ENCODE data around the gene LARP4B. TPM values are rescaled to one million over a fixed set of nuclear protein-coding genes. Genes with fewer than 3 reads are reported as not detected.
A peak's percentile ranks its signal among the peaks of the same experiment; 100 is the strongest.

The LARP4B gene
- 52.3 and 59.6 TPM in 2 replicates for total RNA-seq (2014; rRNA removed; shearing (Covaris generic))
- polyA plus RNA-seq (2016; fragmentation: Nextera tagmentation; extraction: Ambion mirVana), result 14.6 and 18.3 TPM in 2 replicates
- long read RNA-seq, partial matches to known transcripts, result 0 of 7 reads
- long read RNA-seq, other reads (novel, unspliced or antisense), result 7 of 7 reads

DNA sequence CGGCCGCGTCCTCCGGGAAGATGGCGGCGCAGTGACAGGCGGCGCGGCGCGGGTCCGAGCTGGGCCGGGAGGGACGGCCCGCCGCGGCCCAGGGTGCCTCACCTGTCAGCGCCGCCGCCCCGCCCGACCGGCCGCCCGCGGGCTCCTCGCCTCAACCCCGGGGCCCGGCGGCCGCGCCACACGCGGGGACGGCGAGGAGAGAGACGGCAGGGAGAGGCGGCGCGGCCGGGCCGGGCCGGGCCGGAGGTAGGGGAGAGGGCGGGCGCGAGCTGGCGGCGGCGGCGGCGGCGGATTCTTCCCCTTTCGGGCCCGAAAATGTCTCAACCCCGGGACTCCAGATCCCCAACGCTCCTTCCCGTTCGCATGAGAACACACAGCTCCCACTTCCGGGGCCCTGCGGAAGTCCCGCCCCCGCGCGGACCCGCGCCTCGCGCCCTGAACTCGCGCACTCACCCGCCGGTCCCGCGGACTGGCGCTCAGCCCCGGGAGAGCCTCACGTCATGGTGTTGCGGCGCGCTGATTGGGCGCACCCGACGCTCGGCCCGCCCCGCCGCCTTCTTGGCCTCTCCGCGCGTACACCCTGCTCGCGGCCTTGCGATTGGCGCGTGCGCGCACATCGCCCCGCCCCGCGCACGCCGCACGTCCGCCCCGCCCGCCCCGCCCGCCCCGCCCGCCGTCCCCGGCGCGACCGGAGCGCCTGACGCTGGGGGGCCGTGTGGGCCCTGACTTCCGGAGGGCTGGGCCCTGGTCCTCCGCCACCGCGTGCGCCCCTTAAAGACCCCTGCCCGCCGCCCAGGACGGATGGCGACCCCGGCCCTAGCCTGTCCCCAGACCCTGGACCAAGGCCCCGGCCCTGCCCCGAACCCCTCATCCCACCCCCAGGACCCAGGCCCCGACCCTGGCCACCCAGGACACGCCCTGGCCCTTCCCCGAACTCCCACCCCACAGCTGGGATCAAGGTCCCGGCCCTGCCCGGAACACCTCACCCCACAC is at the start of gene LARP4B:
Gene LARP4B (minus strand): TSS at position 380 of the 993 bp plus-strand sequence. CDS start 45,984 bp downstream, outside the sequence.
- Mint-ChIP-seq H3K9me3 (no peaks in the 10 kb centered on the region), H3K4me1 (peaks cover 38% of the 10 kb centered on the region)
- no peak within 1 kb of the TSS for H2AFZ ChIP-seq

DNA sequence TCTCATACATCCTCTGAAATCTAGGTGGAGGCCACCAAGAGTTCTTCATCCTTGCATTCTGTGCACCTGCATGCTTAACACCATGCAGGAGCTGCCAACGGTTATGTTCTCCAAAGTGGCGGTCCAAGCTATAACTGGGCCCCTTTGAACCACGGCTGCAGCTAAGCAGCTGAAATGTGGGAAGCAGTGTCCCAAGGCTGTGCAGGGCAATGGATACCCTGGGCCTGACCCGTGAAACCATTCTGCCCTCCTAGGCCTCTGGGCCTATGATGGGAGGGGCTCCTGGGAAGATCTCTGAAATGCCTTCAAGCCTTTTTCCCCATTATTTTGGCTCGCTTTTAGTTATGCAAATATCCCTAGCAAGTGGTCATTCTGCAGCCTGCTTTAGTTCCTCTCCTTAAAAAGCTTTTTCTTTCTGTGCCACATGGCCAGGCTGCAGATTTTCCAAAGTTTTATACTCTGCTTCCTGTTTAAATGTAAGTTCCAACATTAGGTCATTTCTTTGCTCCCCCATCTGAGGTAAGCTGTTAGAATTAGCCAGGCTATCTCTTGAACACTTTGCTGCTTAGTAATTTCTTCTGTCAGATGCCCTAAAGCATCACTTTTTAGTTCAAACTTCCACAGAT is 49.1 kb upstream of the LARP4B start:
- Mint-ChIP-seq H3K9me3 (peaks cover 42% of the 10 kb centered on the region), H3K27ac (no peak overlapping the region), H3K27me3 (ENCODE audit: insufficient read depth, low read depth, poor library complexity) (no peaks in the 10 kb centered on the region), H3K4me1 (no peaks in the 10 kb centered on the region), H3K36me3 (ENCODE audit: low read depth) (peaks cover 31% of the 10 kb centered on the region), H3K4me3 (no peak overlapping the region)
- ATAC-seq (no peak), DNase-seq (ENCODE audit: low spot score) (no peak)
- Histone ChIP-seq H3K4me3 (no peak overlapping the region), H2AFZ (no peak overlapping the region), H3K4me2 (no peak overlapping the region), H3K79me2 (replicated peaks; ENCODE audit: insufficient read depth) (no peaks in the 10 kb centered on the region), H3K9me2 (ENCODE audit: insufficient read depth) (no peaks in the 10 kb centered on the region), H3K27me3 (ENCODE audit: insufficient read depth) (no peaks in the 10 kb centered on the region), H3K27ac (ENCODE audit: low read depth) (no peak overlapping the region), H3F3A (replicated peaks; ENCODE audit: low read depth) (0 out of 2 replicates have a peak, but pooled peaks cover 4% of the 10 kb centered on the region), H3K36me3 (ENCODE audit: insufficient read depth) (no peaks in the 10 kb centered on the region), H3K4me1 (ENCODE audit: insufficient read depth) (no peaks in the 10 kb centered on the region), H4K20me1 (replicated peaks; ENCODE audit: insufficient read depth) (no peaks in the 10 kb centered on the region)
- TF ChIP-seq, protein P1, sequence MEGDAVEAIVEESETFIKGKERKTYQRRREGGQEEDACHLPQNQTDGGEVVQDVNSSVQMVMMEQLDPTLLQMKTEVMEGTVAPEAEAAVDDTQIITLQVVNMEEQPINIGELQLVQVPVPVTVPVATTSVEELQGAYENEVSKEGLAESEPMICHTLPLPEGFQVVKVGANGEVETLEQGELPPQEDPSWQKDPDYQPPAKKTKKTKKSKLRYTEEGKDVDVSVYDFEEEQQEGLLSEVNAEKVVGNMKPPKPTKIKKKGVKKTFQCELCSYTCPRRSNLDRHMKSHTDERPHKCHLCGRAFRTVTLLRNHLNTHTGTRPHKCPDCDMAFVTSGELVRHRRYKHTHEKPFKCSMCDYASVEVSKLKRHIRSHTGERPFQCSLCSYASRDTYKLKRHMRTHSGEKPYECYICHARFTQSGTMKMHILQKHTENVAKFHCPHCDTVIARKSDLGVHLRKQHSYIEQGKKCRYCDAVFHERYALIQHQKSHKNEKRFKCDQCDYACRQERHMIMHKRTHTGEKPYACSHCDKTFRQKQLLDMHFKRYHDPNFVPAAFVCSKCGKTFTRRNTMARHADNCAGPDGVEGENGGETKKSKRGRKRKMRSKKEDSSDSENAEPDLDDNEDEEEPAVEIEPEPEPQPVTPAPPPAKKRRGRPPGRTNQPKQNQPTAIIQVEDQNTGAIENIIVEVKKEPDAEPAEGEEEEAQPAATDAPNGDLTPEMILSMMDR (conservative IDR thresholded peaks at IDR 0.05; ENCODE audit: low read depth in 2 of 2), result no peak
- no peak for TF ChIP-seq POLR2AphosphoS5 (IDR thresholded peaks at IDR 0.05; ENCODE audit: low read depth)
- TF ChIP-seq STAT1 (IDR thresholded peaks at IDR 0.05; ENCODE audit: unreplicated experiment), result no peak
- TF ChIP-seq, protein P2, sequence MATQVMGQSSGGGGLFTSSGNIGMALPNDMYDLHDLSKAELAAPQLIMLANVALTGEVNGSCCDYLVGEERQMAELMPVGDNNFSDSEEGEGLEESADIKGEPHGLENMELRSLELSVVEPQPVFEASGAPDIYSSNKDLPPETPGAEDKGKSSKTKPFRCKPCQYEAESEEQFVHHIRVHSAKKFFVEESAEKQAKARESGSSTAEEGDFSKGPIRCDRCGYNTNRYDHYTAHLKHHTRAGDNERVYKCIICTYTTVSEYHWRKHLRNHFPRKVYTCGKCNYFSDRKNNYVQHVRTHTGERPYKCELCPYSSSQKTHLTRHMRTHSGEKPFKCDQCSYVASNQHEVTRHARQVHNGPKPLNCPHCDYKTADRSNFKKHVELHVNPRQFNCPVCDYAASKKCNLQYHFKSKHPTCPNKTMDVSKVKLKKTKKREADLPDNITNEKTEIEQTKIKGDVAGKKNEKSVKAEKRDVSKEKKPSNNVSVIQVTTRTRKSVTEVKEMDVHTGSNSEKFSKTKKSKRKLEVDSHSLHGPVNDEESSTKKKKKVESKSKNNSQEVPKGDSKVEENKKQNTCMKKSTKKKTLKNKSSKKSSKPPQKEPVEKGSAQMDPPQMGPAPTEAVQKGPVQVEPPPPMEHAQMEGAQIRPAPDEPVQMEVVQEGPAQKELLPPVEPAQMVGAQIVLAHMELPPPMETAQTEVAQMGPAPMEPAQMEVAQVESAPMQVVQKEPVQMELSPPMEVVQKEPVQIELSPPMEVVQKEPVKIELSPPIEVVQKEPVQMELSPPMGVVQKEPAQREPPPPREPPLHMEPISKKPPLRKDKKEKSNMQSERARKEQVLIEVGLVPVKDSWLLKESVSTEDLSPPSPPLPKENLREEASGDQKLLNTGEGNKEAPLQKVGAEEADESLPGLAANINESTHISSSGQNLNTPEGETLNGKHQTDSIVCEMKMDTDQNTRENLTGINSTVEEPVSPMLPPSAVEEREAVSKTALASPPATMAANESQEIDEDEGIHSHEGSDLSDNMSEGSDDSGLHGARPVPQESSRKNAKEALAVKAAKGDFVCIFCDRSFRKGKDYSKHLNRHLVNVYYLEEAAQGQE (IDR thresholded peaks at IDR 0.05; ENCODE audit: unreplicated experiment), result no peak
- TF ChIP-seq ZNF114 (CRISPR knock-in tag; IDR thresholded peaks at IDR 0.05), result no peak
- no peak for TF ChIP-seq EZH2phosphoT487 (IDR thresholded peaks at IDR 0.05; ENCODE audit: unreplicated experiment)
- no peak for TF ChIP-seq EZH2 (IDR thresholded peaks at IDR 0.05; ENCODE audit: low read depth, unreplicated experiment)

More for the DNA sequence above, at the start of gene LARP4B:
- ATAC-seq (peak; percentile 88), DNase-seq (ENCODE audit: low spot score) (peak; percentile 97)
- no peaks in the 10 kb centered on the region for H3K36me3 ChIP-seq (ENCODE audit: insufficient read depth)
- TF ChIP-seq CREB1 (CRISPR knock-in tag; IDR thresholded peaks at IDR 0.05; ENCODE audit: low read depth) (peak; percentile 85), POLR2AphosphoS5 (IDR thresholded peaks at IDR 0.05; ENCODE audit: low read depth) (peak; percentile 73), EZH2phosphoT487 (IDR thresholded peaks at IDR 0.05; ENCODE audit: unreplicated experiment) (no peak)
- TF ChIP-seq, protein P3, sequence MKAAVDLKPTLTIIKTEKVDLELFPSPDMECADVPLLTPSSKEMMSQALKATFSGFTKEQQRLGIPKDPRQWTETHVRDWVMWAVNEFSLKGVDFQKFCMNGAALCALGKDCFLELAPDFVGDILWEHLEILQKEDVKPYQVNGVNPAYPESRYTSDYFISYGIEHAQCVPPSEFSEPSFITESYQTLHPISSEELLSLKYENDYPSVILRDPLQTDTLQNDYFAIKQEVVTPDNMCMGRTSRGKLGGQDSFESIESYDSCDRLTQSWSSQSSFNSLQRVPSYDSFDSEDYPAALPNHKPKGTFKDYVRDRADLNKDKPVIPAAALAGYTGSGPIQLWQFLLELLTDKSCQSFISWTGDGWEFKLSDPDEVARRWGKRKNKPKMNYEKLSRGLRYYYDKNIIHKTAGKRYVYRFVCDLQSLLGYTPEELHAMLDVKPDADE (IDR thresholded peaks at IDR 0.05), result no peak
- TF ChIP-seq, protein P1 (conservative IDR thresholded peaks at IDR 0.05; ENCODE audit: low read depth in 2 of 2), result no peak
- Mint-ChIP-seq H3K27me3 (ENCODE audit: insufficient read depth, low read depth, poor library complexity) (peaks cover 5% of the 10 kb centered on the region), H3K27ac (peak within 1 kb of the TSS; percentile 93), H3K4me3 (peak within 1 kb of the TSS; percentile 90), H3K36me3 (ENCODE audit: low read depth) (peaks cover 3% of the 10 kb centered on the region; the same call in 2 of the 3 replicates)
- peaks cover 30% of the 10 kb centered on the region for H4K20me1 ChIP-seq (replicated peaks; ENCODE audit: insufficient read depth)
- peaks cover 13% of the 10 kb centered on the region for H3F3A ChIP-seq (replicated peaks; ENCODE audit: low read depth)
- H3K4me1 ChIP-seq (ENCODE audit: insufficient read depth), result peaks cover 32% of the 10 kb centered on the region
- H3K9me2 ChIP-seq (ENCODE audit: insufficient read depth), result no peaks in the 10 kb centered on the region
- H3K4me2 ChIP-seq, result peak within 1 kb of the TSS; percentile 95
- peak within 1 kb of the TSS; percentile 87 for H3K27ac ChIP-seq (ENCODE audit: low read depth)
- H3K4me3 ChIP-seq, result peak within 1 kb of the TSS; percentile 80
- H3K27me3 ChIP-seq (ENCODE audit: insufficient read depth), result no peaks in the 10 kb centered on the region
- peaks cover 41% of the 10 kb centered on the region for H3K79me2 ChIP-seq (replicated peaks; ENCODE audit: insufficient read depth)
